Measurements from ENCODE around the gene FAM78B. TPM values are rescaled to one million over a fixed set of nuclear protein-coding genes. Genes with fewer than 3 reads are reported as not detected.

The FAM78B gene
- total and polyA plus RNA-seq, 2 of the 8 experiments (the other 6 are each of a cell fraction or from before 2014, with no cell fraction given) = 2.3 to 3.6 TPM

DNA sequence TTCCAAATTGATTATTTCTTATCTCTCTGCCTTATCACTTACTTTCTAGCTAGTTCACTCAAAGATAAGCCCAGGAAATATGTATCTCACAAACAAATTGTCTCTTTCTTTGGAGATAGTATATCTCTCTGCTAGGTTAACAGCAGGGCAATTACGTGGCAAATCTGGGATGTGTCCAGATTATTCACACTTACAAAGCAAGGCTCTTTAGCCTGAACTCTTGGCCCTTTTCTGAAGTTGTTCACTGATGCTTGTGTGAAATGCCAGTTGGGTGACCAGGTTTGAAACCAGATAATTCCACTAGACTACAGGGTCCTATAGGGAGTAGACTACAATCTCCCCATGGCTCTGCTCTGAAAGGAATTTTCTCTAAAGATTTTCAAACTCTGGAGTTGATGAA, 30.8 kb upstream of the FAM78B start:
- H3K79me1 ChIP-seq (ENCODE audit: low read depth, low read length) = no peaks in the 10 kb centered on the region
- FAIRE-seq (no peak), DNase-seq (ENCODE audit: low read depth in 1 of 2, low spot score in 2 of 2) (no peak)
- H3K36me3 ChIP-seq (ENCODE audit: control insufficient read depth in 2 of 4, insufficient read depth in 4 of 4, low read length in 3 of 4) = no peaks in the 10 kb centered on the region
- no peak overlapping the region for H4K5ac ChIP-seq (ENCODE audit: insufficient read length, low read depth, low read length)
- POLR2A ChIA-PET (ENCODE audit: partially characterized antibody) = no interaction called here
- H4K8ac ChIP-seq (ENCODE audit: extremely low read depth, insufficient read depth, low read length) = no peak overlapping the region
- H3K14ac ChIP-seq (ENCODE audit: insufficient read length) = no peak overlapping the region
- H3K4me2 ChIP-seq (ENCODE audit: insufficient read depth in 1 of 2, low read depth in 2 of 2, low read length in 2 of 2) = no peak overlapping the region
- no peaks in the 10 kb centered on the region for H4K20me1 ChIP-seq (replicated peaks in 1 of 2; ENCODE audit: control insufficient read depth in 1 of 2, insufficient read depth in 2 of 2, low read length in 2 of 2)
- H3K27me3 ChIP-seq (replicated peaks in 1 of 4; ENCODE audit: control insufficient read depth in 3 of 4, extremely low read depth in 1 of 4, insufficient read depth in 3 of 4, low read length in 3 of 4) = no peaks in the 10 kb centered on the region
- no peak overlapping the region for H2BK5ac ChIP-seq (ENCODE audit: low read depth, low read length)
- H2AK5ac ChIP-seq (ENCODE audit: low read depth, low read length) = no peak overlapping the region
- H2BK12ac ChIP-seq (ENCODE audit: low read depth, low read length) = no peak overlapping the region
- CTCF ChIA-PET (ENCODE audit: partially characterized antibody) = no interaction called here
- no peak overlapping the region for H4K91ac ChIP-seq (replicated peaks; ENCODE audit: insufficient read length, low read length)
- H3K9ac ChIP-seq (replicated peaks in 1 of 4; ENCODE audit: extremely low read depth in 1 of 4, low read depth in 3 of 4, low read length in 3 of 4) = no peak overlapping the region
- no peaks in the 10 kb centered on the region for H3K23me2 ChIP-seq (ENCODE audit: low read depth, low read length)
- H2BK20ac ChIP-seq (ENCODE audit: low read length) = no peak overlapping the region
- H3K4me3 ChIP-seq (ENCODE audit: extremely low read depth in 1 of 4, insufficient read depth in 2 of 4, low read depth in 3 of 4, low read length in 4 of 4) = no peak overlapping the region
- H3K18ac ChIP-seq (ENCODE audit: extremely low read depth, low read length) = no peak overlapping the region
- WGBS, 2 experiments (ENCODE audit: extremely low coverage in 1 of 2, insufficient coverage in 1 of 2, insufficient read length in 1 of 2, insufficient replicate concordance in 2 of 2, low coverage in 1 of 2, low lambda C conversion rate in 2 of 2, missing lambda C conversion rate in 1 of 2) = 100% methylated on average over 1 of the region's 1 CpG; no CpG with 5 or more reads in 1 of the 2 experiments
- no peak overlapping the region for H2BK120ac ChIP-seq (replicated peaks; ENCODE audit: low read depth, low read length)
- H3K56ac ChIP-seq (replicated peaks; ENCODE audit: insufficient read length, low read depth, low read length) = no peak overlapping the region
- no peaks in the 10 kb centered on the region for H3K79me2 ChIP-seq (ENCODE audit: control insufficient read depth in 1 of 2, insufficient read depth in 2 of 2, low read length in 2 of 2)
- no peaks in the 10 kb centered on the region for H3K4me1 ChIP-seq (replicated peaks in 1 of 4; ENCODE audit: control insufficient read depth in 3 of 4, insufficient read depth in 4 of 4, low read length in 3 of 4)
- TF ChIP-seq BCL11A (IDR thresholded peaks at IDR 0.05; ENCODE audit: low read depth in 2 of 2, low read length in 2 of 2) (no peak), NRF1 (IDR thresholded peaks at IDR 0.05; ENCODE audit: low read depth, low read length) (no peak), EGR1 (IDR thresholded peaks at IDR 0.05; ENCODE audit: borderline replicate concordance, low read depth, low read length) (no peak), HDAC6 (IDR thresholded peaks at IDR 0.05; ENCODE audit: low read depth, low read length) (no peak), EP300 (IDR thresholded peaks at IDR 0.05; ENCODE audit: borderline replicate concordance in 1 of 2, low read depth in 2 of 2, low read length in 2 of 2) (no peak), POLR2AphosphoS5 (IDR thresholded peaks at IDR 0.05; ENCODE audit: low read depth, low read length) (no peak)
- H3K4ac ChIP-seq (replicated peaks; ENCODE audit: insufficient read length, low read depth, low read length) = no peak overlapping the region
- H2AFZ ChIP-seq (ENCODE audit: low read length) = no peak overlapping the region
- no peaks in the 10 kb centered on the region for H3K9me3 ChIP-seq (ENCODE audit: insufficient read depth in 2 of 2, low read depth in 1 of 2, low read length in 1 of 2)
- H2BK15ac ChIP-seq (ENCODE audit: low read length) = no peak overlapping the region
- no peak overlapping the region for H3K27ac ChIP-seq (ENCODE audit: low read depth, low read length)
- H3K23ac ChIP-seq (ENCODE audit: insufficient read length) = no peak overlapping the region
